Cardiac muscle cell (in vitro differentiated cells and primary cell): ENCODE results near the gene PHLDB3. TPM values are rescaled to one million over a fixed set of nuclear protein-coding genes. Genes with fewer than 3 reads are reported as not detected.
A peak's percentile ranks its signal among the peaks of the same experiment; 100 is the strongest.
"Not testable (repeated sequence)": the region's sequence is repeated elsewhere in the genome, so short reads cannot be mapped to it uniquely, and the experiment has no call there.

Experiments
- DNase-seq, 2 donors: peaks; one replicate each; pipeline versions ENCODE4 v3.0.0 to v3.0.0-alpha.2; 2010 to 2017; ENCODE audit warnings: low read depth in 1 of 2, low spot score in 1 of 2
- H3K27ac ChIP-seq: fragments of 200-600 bp; sonication (generic); 2 replicates; pipeline ENCODE4 v1.5.1; 2016
- H3K27me3 ChIP-seq: fragments of 200-600 bp; sonication (generic); 2 replicates; pipeline ENCODE4 v1.6.0; 2016; ENCODE audit warnings: control low read depth
- H3K36me3 ChIP-seq: fragments of 200-600 bp; sonication (generic); 2 replicates; pipeline ENCODE4 v1.5.1; 2016; ENCODE audit warnings: control low read depth
- H3K4me1 ChIP-seq: fragments of 200-600 bp; sonication (generic); 2 replicates; pipeline ENCODE4 v1.8.1; 2017; ENCODE audit warnings: low read depth, mild to moderate bottlenecking, mixed run types
- H3K4me3 ChIP-seq: fragments of 200-600 bp; sonication (generic); 2 replicates; pipeline ENCODE4 v1.5.1; 2016; ENCODE audit warnings: mild to moderate bottlenecking
- H3K9me3 ChIP-seq: fragments of 200-600 bp; sonication (generic); 2 replicates; pipeline ENCODE4 v1.5.1; 2017; ENCODE audit warnings: low read depth, mild to moderate bottlenecking, control low read depth
- CTCF ChIP-seq: IDR thresholded peaks from 2 replicates; pipeline ENCODE4 v1.5.1; 2012; ENCODE audit warnings: low read depth, mild to moderate bottlenecking, low read length
- polyA plus RNA-seq: library from polyadenylated mRNA; unstranded; fragments of >200 nt; fragmentation: Nextera tagmentation; extraction: Ambion mirVana; gene quantifications from 2 replicates; pipeline ENCODE4 v1.2.1, GENCODE V29; 2016
- total RNA-seq: library from RNA; depleted of rRNA; stranded (reverse); fragments of >200 nt; gene quantifications from 2 replicates; pipeline ENCODE4 v1.2.3, GENCODE V29; 2016

Gene PHLDB3
- total and polyA plus RNA-seq, 2 experiments from 2014 or later: 11.2 to 45.9 TPM

GRCh38 chr19:43439709-43440063, 64.9 kb downstream of the PHLDB3 start:
- no peak for DNase-seq
- no peaks in the 10 kb centered on the region for H3K36me3 ChIP-seq

GRCh38 chr19:43439032-43439708, 65.4 kb downstream of the PHLDB3 start:
- no peaks in the 10 kb centered on the region for H3K36me3 ChIP-seq
- no peak overlapping the region for H3K4me3 ChIP-seq
- H3K4me1 ChIP-seq: no peaks in the 10 kb centered on the region
- H3K27me3 ChIP-seq: peaks cover 2% of the 10 kb centered on the region
- DNase-seq: peak in 1 of 2 donors; percentile 28
- H3K9me3 ChIP-seq: no peaks in the 10 kb centered on the region
- H3K27ac ChIP-seq: no peak overlapping the region
- no peak for TF ChIP-seq CTCF

More at GRCh38 chr19:43439709-43440063, 64.9 kb downstream of the PHLDB3 start:
- Histone ChIP-seq H3K27ac (no peak overlapping the region), H3K4me3 (no peak overlapping the region), H3K4me1 (no peaks in the 10 kb centered on the region), H3K9me3 (no peaks in the 10 kb centered on the region), H3K27me3 (peaks cover 2% of the 10 kb centered on the region)
- no peak for TF ChIP-seq CTCF

- Histone ChIP-seq H3K36me3 (no peaks in the 10 kb centered on the region), H3K9me3 (no peaks in the 10 kb centered on the region), H3K4me1 (no peaks in the 10 kb centered on the region), H3K27me3 (peaks cover 2% of the 10 kb centered on the region), H3K27ac (no peak overlapping the region), H3K4me3 (no peak overlapping the region)
- no peak for TF ChIP-seq CTCF
- DNase-seq: peak in 1 of 2 donors; percentile 86
Observed at GRCh38 chr19:43438291-43439031, 66.1 kb downstream of the PHLDB3 start.

DNA sequence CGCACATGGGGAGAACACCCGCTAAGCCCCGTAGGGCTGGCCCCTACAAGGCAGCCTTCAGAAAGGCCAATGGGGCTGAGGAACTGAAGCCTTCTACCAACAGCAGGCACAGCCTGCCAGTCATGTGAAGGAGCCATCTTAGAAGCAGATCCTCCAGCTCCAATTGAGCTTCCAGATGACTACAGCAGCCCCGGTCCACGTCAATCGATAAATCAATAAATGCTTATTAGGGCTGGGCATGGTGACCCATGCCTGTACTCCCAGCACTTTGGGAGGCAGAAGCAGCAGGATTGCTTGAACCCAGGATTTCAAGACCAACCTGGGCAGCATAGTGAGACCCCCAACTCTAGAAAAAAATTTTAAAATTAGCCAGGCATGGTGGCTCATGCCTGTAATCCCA, 66.8 kb downstream of the PHLDB3 start:
- no peaks in the 10 kb centered on the region for H3K9me3 ChIP-seq
- no peaks in the 10 kb centered on the region for H3K36me3 ChIP-seq
- H3K27ac ChIP-seq: no peak overlapping the region
- H3K27me3 ChIP-seq: peaks cover 2% of the 10 kb centered on the region
- no peak overlapping the region for H3K4me3 ChIP-seq
- no peak for DNase-seq
- TF ChIP-seq CTCF: no peak
- no peaks in the 10 kb centered on the region for H3K4me1 ChIP-seq

DNA sequence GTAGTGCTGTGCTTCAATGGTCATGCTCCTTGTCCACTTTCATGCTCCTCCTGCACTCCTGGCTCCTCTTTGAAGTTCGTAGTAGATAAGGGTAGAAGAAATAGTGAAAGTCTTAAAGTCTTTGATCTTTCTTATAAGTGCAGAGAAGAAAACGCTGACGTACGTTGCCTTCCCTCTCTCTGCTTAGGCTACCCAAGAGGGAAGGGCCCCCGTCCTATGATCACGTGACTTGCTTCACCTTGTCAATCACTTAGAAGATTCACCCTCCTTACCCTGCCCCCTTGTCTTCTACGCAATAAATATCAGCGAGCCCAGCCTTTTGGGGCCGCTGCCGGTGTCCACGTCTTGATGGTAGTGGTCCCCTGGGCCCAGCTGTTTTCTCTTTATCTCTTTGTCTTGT, 67.3 kb downstream of the PHLDB3 start:
- H3K27ac ChIP-seq, DNase-seq, H3K4me1 ChIP-seq, H3K9me3 ChIP-seq, H3K4me3 ChIP-seq, H3K27me3 ChIP-seq, H3K36me3 ChIP-seq: not testable (repeated sequence)

GRCh38 chr19:43435775-43436174, 68.8 kb downstream of the PHLDB3 start:
- no peaks in the 10 kb centered on the region for H3K27me3 ChIP-seq
- H3K9me3 ChIP-seq: no peaks in the 10 kb centered on the region
- no peaks in the 10 kb centered on the region for H3K4me1 ChIP-seq
- no peak overlapping the region for H3K27ac ChIP-seq
- H3K36me3 ChIP-seq: no peaks in the 10 kb centered on the region
- H3K4me3 ChIP-seq: no peak overlapping the region
- TF ChIP-seq CTCF: no peak
- DNase-seq: no peak
